H1 (cell line): Measurements from ENCODE around the gene OR10A6. TPM values are rescaled to one million over a fixed set of nuclear protein-coding genes. Genes with fewer than 3 reads are reported as not detected.

Experiments used
- CTCF ChIA-PET: fragments of 300-600 bp; sonication (Branson Sonifier 250); formaldehyde crosslinking; loops from one replicate; lab custom pipeline; 2021; ENCODE audit not compliant: partially characterized antibody; lab: Charles Lee
- POLR2A ChIA-PET: fragments of 300-600 bp; sonication (Branson Sonifier 250); formaldehyde crosslinking; loops from one replicate; lab custom pipeline; 2021; ENCODE audit warnings: inconsistent platforms; ENCODE audit not compliant: partially characterized antibody; lab: Charles Lee
- DNase-seq, 2 experiments: peaks; one replicate each; pipeline versions ENCODE4 v3.0.0 to v3.0.0-alpha.2; 2010 to 2022; ENCODE audit warnings: low spot score in 2 of 2, low read depth in 1 of 2, mixed read lengths in 1 of 2
- FAIRE-seq: peaks from 2 replicates; lab custom pipeline; 2011; peaks lifted over from hg19 to GRCh38; lab: Jason Lieb, UNC
- H2AFZ ChIP-seq: 2 replicates; pipeline ENCODE4 v1.8.1; 2012; ENCODE audit warnings: low read length, inconsistent platforms
- H2AK5ac ChIP-seq: 2 replicates; pipeline ENCODE4 v1.6.1; 2013; ENCODE audit warnings: low read depth, low read length
- H2BK120ac ChIP-seq: replicated peaks from 2 replicates; pipeline ENCODE3; 2013; ENCODE audit warnings: low read depth, low read length, inconsistent platforms
- H2BK12ac ChIP-seq: 2 replicates; pipeline ENCODE4 v1.6.1; 2013; ENCODE audit warnings: low read depth, low read length
- H2BK15ac ChIP-seq: 2 replicates; pipeline ENCODE4 v1.6.1; 2013; ENCODE audit warnings: low read length
- H2BK20ac ChIP-seq: 2 replicates; pipeline ENCODE4 v1.6.1; 2013; ENCODE audit warnings: low read length
- H2BK5ac ChIP-seq: 2 replicates; pipeline ENCODE4 v1.6.1; 2013; ENCODE audit warnings: low read depth, low read length
- H3K14ac ChIP-seq: 2 replicates; pipeline ENCODE4 v1.6.1; 2013; ENCODE audit warnings: inconsistent platforms; ENCODE audit not compliant: insufficient read length
- H3K18ac ChIP-seq: 2 replicates; pipeline ENCODE4 v1.6.1; 2013; ENCODE audit warnings: low read length; ENCODE audit errors: extremely low read depth
- H3K23ac ChIP-seq: 2 replicates; pipeline ENCODE4 v1.6.1; 2013; ENCODE audit warnings: inconsistent platforms; ENCODE audit not compliant: insufficient read length
- H3K23me2 ChIP-seq: 2 replicates; pipeline ENCODE4 v1.6.1; 2013; ENCODE audit warnings: low read depth, low read length
- H3K27ac ChIP-seq: 2 replicates; pipeline ENCODE4 v1.6.1; 2011; ENCODE audit warnings: low read depth, low read length, inconsistent platforms
- H3K27me3 ChIP-seq, 4 experiments: replicated peaks in 1 of 4; 1 replicate in 1 of 4; 2 replicates in 3 of 4; pipeline versions ENCODE4 v1.6.1 to v1.8.1; 2011 to 2013; ENCODE audit warnings: low read length in 3 of 4, mild to moderate bottlenecking in 3 of 4, inconsistent platforms in 2 of 4, mixed read lengths in 2 of 4, moderate library complexity in 1 of 4; ENCODE audit not compliant: control insufficient read depth in 3 of 4, insufficient read depth in 3 of 4; ENCODE audit errors: extremely low read depth in 1 of 4
- H3K36me3 ChIP-seq, 4 experiments: 2 replicates each; pipeline versions ENCODE4 v1.6.1 to v1.8.1; 2011 to 2013; ENCODE audit warnings: mild to moderate bottlenecking in 4 of 4, low read length in 3 of 4, moderate library complexity in 2 of 4, control low read depth in 1 of 4, inconsistent platforms in 1 of 4; ENCODE audit not compliant: insufficient read depth in 4 of 4, control insufficient read depth in 2 of 4
- H3K4ac ChIP-seq: replicated peaks from 2 replicates; pipeline ENCODE3; 2013; ENCODE audit warnings: low read length, low read depth, mixed read lengths, inconsistent platforms; ENCODE audit not compliant: insufficient read length
- H3K4me1 ChIP-seq, 4 experiments: replicated peaks in 1 of 4; 1 replicate in 1 of 4; 2 replicates in 3 of 4; pipeline versions ENCODE4 v1.6.1 to v1.8.1; 2011 to 2013; ENCODE audit warnings: low read length in 3 of 4, inconsistent platforms in 2 of 4, mixed read lengths in 1 of 4; ENCODE audit not compliant: insufficient read depth in 4 of 4, control insufficient read depth in 3 of 4
- H3K4me2 ChIP-seq, 2 experiments: 2 replicates each; pipeline versions ENCODE4 v1.6.1 to v1.8.1; 2011 to 2013; ENCODE audit warnings: low read depth in 2 of 2, low read length in 2 of 2, control low read depth in 1 of 2, inconsistent platforms in 1 of 2, mild to moderate bottlenecking in 1 of 2; ENCODE audit not compliant: insufficient read depth in 1 of 2
- H3K4me3 ChIP-seq, 4 experiments: fragments of 200-600, 300-600 bp in 1 of 4; sonication (generic), shearing (Covaris generic), sonication (Bioruptor Twin) in 1 of 4; 2 replicates each; pipeline versions ENCODE4 v1.5.1 to v1.8.1; 2011 to 2016; ENCODE audit warnings: low read length in 4 of 4, low read depth in 3 of 4, control low read depth in 2 of 4, inconsistent platforms in 2 of 4, mild to moderate bottlenecking in 2 of 4, mixed read lengths in 1 of 4, moderate library complexity in 1 of 4; ENCODE audit not compliant: insufficient read depth in 2 of 4; ENCODE audit errors: extremely low read depth in 1 of 4
- H3K56ac ChIP-seq: replicated peaks from 2 replicates; pipeline ENCODE3; 2013; ENCODE audit warnings: low read depth, mild to moderate bottlenecking, mixed read lengths, low read length, inconsistent platforms; ENCODE audit not compliant: insufficient read length
- H3K79me1 ChIP-seq: 2 replicates; pipeline ENCODE4 v1.6.1; 2013; ENCODE audit warnings: low read depth, low read length, control low read depth
- H3K79me2 ChIP-seq, 2 experiments: 2 replicates each; pipeline versions ENCODE4 v1.6.1 to v1.8.1; 2012 to 2013; ENCODE audit warnings: low read length in 2 of 2, mild to moderate bottlenecking in 2 of 2, inconsistent platforms in 1 of 2; ENCODE audit not compliant: insufficient read depth in 2 of 2, control insufficient read depth in 1 of 2
- H3K9ac ChIP-seq, 4 experiments: replicated peaks in 1 of 4; 1 replicate in 1 of 4; 2 replicates in 3 of 4; pipeline versions ENCODE4 v1.6.1 to v1.8.1; 2011 to 2013; ENCODE audit warnings: low read depth in 3 of 4, low read length in 3 of 4, control low read depth in 2 of 4, mild to moderate bottlenecking in 2 of 4, moderate library complexity in 2 of 4, inconsistent platforms in 1 of 4; ENCODE audit errors: extremely low read depth in 1 of 4
- H3K9me3 ChIP-seq, 2 experiments: 2 replicates each; pipeline versions ENCODE4 v1.6.1 to v1.8.1; 2012 to 2013; ENCODE audit warnings: mild to moderate bottlenecking in 2 of 2, moderate library complexity in 2 of 2, control low read depth in 1 of 2, inconsistent platforms in 1 of 2, low read depth in 1 of 2, low read length in 1 of 2, mixed read lengths in 1 of 2; ENCODE audit not compliant: insufficient read depth in 2 of 2
- H4K20me1 ChIP-seq, 2 experiments: replicated peaks in 1 of 2; 2 replicates each; pipeline versions ENCODE3 to v1.8.1; 2011 to 2013; ENCODE audit warnings: inconsistent platforms in 2 of 2, low read length in 2 of 2, mild to moderate bottlenecking in 1 of 2; ENCODE audit not compliant: insufficient read depth in 2 of 2, control insufficient read depth in 1 of 2
- H4K5ac ChIP-seq: 2 replicates; pipeline ENCODE4 v1.6.1; 2013; ENCODE audit warnings: low read length, low read depth, mixed read lengths, inconsistent platforms; ENCODE audit not compliant: insufficient read length
- H4K8ac ChIP-seq: 2 replicates; pipeline ENCODE4 v1.8.0; 2013; ENCODE audit warnings: mild to moderate bottlenecking, moderate library complexity, low read length, inconsistent platforms; ENCODE audit not compliant: insufficient read depth; ENCODE audit errors: extremely low read depth
- H4K91ac ChIP-seq: replicated peaks from 2 replicates; pipeline ENCODE3; 2013; ENCODE audit warnings: low read length, mixed read lengths, inconsistent platforms; ENCODE audit not compliant: insufficient read length
- BRCA1 ChIP-seq: IDR thresholded peaks from 2 replicates; pipeline ENCODE4 v1.6.1; 2012; ENCODE audit warnings: low read depth, low read length, improper control_type of control experiment
- CHD1 ChIP-seq: IDR thresholded peaks from 2 replicates; pipeline ENCODE4 v1.6.1; 2012; ENCODE audit warnings: low read depth, low read length, improper control_type of control experiment
- CREB1 ChIP-seq: IDR thresholded peaks from 2 replicates; pipeline ENCODE4 v1.6.1; 2012; ENCODE audit warnings: inconsistent platforms
- EGR1 ChIP-seq: IDR thresholded peaks from 2 replicates; pipeline ENCODE4 v1.6.1; 2011; ENCODE audit warnings: low read depth, low read length, borderline replicate concordance
- GABPA ChIP-seq: IDR thresholded peaks from 2 replicates; pipeline ENCODE4 v1.6.1; 2011; ENCODE audit warnings: mild to moderate bottlenecking, low read length, moderate library complexity, borderline replicate concordance; ENCODE audit not compliant: insufficient read depth
- GTF2F1 ChIP-seq: IDR thresholded peaks from 2 replicates; pipeline ENCODE4 v1.6.1; 2012; ENCODE audit warnings: low read depth, low read length, improper control_type of control experiment, borderline replicate concordance
- MAFK ChIP-seq: IDR thresholded peaks from 2 replicates; pipeline ENCODE4 v1.6.1; 2012; ENCODE audit warnings: low read depth, mild to moderate bottlenecking, improper control_type of control experiment, low read length
- POLR2A ChIP-seq, 2 experiments: IDR thresholded peaks; 1 replicate in 1 of 2; 2 replicates in 1 of 2; pipeline ENCODE4 v1.6.1; 2011; ENCODE audit warnings: low read depth in 2 of 2, low read length in 2 of 2, mild to moderate bottlenecking in 2 of 2; ENCODE audit errors: control extremely low read depth in 1 of 2
- RNF2 ChIP-seq: fragments of 200-900, 300-1000 bp; sonication (generic); IDR thresholded peaks from 2 replicates; pipeline ENCODE4 v1.7.1; 2016; ENCODE audit warnings: borderline replicate concordance, low read depth, mild to moderate bottlenecking, antibody characterized with exemption, low read length; ENCODE audit not compliant: poor library complexity, severe bottlenecking; ENCODE audit errors: missing control alignments
- RXRA ChIP-seq: IDR thresholded peaks from 2 replicates; pipeline ENCODE4 v1.6.1; 2011; ENCODE audit warnings: low read depth, mild to moderate bottlenecking, low read length, moderate library complexity; ENCODE audit not compliant: insufficient read depth
- SIN3A ChIP-seq, 2 experiments: IDR thresholded peaks in 1 of 2; conservative IDR thresholded peaks in 1 of 2; 2 replicates each; pipeline ENCODE4 v1.6.1; 2011 to 2012; ENCODE audit warnings: low read length in 2 of 2, improper control_type of control experiment in 1 of 2, low read depth in 1 of 2, mild to moderate bottlenecking in 1 of 2
- SRF ChIP-seq: IDR thresholded peaks from 2 replicates; pipeline ENCODE4 v1.6.1; 2011; ENCODE audit warnings: mild to moderate bottlenecking, low read depth, low read length, moderate library complexity
- TAF7 ChIP-seq: optimal IDR thresholded peaks from 2 replicates; pipeline ENCODE3; 2011; ENCODE audit warnings: low read depth, mild to moderate bottlenecking, inconsistent platforms, low read length, moderate library complexity, borderline replicate concordance
- TEAD4 ChIP-seq: IDR thresholded peaks from 2 replicates; pipeline ENCODE4 v1.6.1; 2012; ENCODE audit warnings: low read depth, low read length, inconsistent platforms, mixed read lengths
- WGBS, 2 experiments: shearing (Covaris generic) in 1 of 2; methylation state at CpG; one replicate each; pipeline versions ENCODE4 v1.1.6 to v1.1.7; 2013 to 2015; ENCODE audit warnings: low lambda C conversion rate in 2 of 2, mixed read lengths in 2 of 2, inconsistent platforms in 1 of 2, low coverage in 1 of 2, missing lambda C conversion rate in 1 of 2; ENCODE audit not compliant: insufficient replicate concordance in 2 of 2, insufficient coverage in 1 of 2, insufficient read length in 1 of 2; ENCODE audit errors: extremely low coverage in 1 of 2, missing lambda C conversion rate in 1 of 2; 5-methylcytosine and 5-hydroxymethylcytosine counted together
- polyA plus RNA-seq, 7 experiments: library from polyadenylated mRNA; depleted of rRNA in 3 of 7; stranded (reverse) in 5 of 7; unstranded in 2 of 7; fragments of >200 nt in 5 of 7; fragments of 200-250 nt in 2 of 7; gene quantifications; 1 replicate in 5 of 7; 2 replicates in 1 of 7; 4 replicates in 1 of 7; pipeline versions ENCODE4 v1.2.1 to v1.2.3, GENCODE V29; 2011 to 2013; ENCODE audit warnings: missing spikeins in 2 of 7, mixed read lengths in 2 of 7
- total RNA-seq: library from RNA; stranded (reverse); fragmentation: NEBNext Ultra II Directional; extraction: Animal tissue kit (Norgen Biotek cat#: 25700); gene quantifications from 2 replicates; pipeline ENCODE4 v1.2.1, GENCODE V29; 2021

OR10A6 gene
- total and polyA plus RNA-seq, 2 of the 8 experiments (the other 6 are each of a cell fraction or from before 2014, with no cell fraction given), result not detected

DNA sequence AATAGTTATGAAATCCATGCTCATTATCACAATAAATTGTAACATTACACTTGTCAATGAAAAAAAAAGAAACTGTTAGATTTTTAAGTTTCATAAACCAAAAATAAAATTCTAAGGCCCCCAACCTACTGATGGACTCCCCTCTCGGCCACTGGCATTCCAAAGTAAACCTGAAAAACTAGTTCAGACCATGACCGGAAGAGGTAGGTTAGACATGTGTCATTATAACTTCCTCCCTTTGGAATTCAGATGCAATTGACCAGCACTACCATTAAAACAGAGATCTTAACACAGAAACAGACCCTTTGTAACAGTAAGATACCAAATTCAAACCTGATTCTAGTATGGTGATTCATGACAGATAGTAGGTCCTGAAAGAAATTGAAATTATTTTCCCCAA, 12.9 kb downstream of the OR10A6 start:
- no peak overlapping the region for H2BK20ac ChIP-seq
- WGBS, 2 experiments, result 85% methylated on average over 2 of the region's 2 CpGs; no CpG with 5 or more reads in 1 of the 2 experiments
- H4K8ac ChIP-seq, result no peak overlapping the region
- no peaks in the 10 kb centered on the region for H3K4me1 ChIP-seq
- H3K18ac ChIP-seq, result no peak overlapping the region
- no peak overlapping the region for H3K4ac ChIP-seq
- DNase-seq (no peak), FAIRE-seq (no peak)
- CTCF ChIA-PET, result interaction anchor here (0.8 kb wide), 1 partner anchor 68 kb away, joined by 4 read pairs; the partner anchor contains the start of gene EIF3F
- H3K79me2 ChIP-seq, result no peaks in the 10 kb centered on the region
- no peaks in the 10 kb centered on the region for H3K79me1 ChIP-seq
- no peak overlapping the region for H3K56ac ChIP-seq
- H4K20me1 ChIP-seq, result no peaks in the 10 kb centered on the region
- H4K5ac ChIP-seq, result no peak overlapping the region
- no peak overlapping the region for H2BK5ac ChIP-seq
- no peak overlapping the region for H3K4me2 ChIP-seq
- no peak overlapping the region for H4K91ac ChIP-seq
- H3K36me3 ChIP-seq, result no peaks in the 10 kb centered on the region
- H3K4me3 ChIP-seq, result no peak overlapping the region
- no peak overlapping the region for H2BK15ac ChIP-seq
- H2AK5ac ChIP-seq, result no peak overlapping the region
- no peak overlapping the region for H2AFZ ChIP-seq
- H3K9me3 ChIP-seq, result 0 out of 4 replicates have a peak, but pooled peaks cover 0 to 3% of the 10 kb centered on the region in 2 experiments
- no peak overlapping the region for H3K23ac ChIP-seq
- H2BK12ac ChIP-seq, result no peak overlapping the region
- no peak overlapping the region for H3K9ac ChIP-seq
- H3K23me2 ChIP-seq, result no peaks in the 10 kb centered on the region
- no peak overlapping the region for H3K14ac ChIP-seq
- no peak overlapping the region for H3K27ac ChIP-seq
- H2BK120ac ChIP-seq, result no peak overlapping the region
- no peaks in the 10 kb centered on the region for H3K27me3 ChIP-seq
- POLR2A ChIA-PET, result interaction anchor here (0.6 to 1.0 kb wide), 4 partner anchors 8 to 81 kb away, joined by 3 read pairs; partner anchors contain the start of gene EIF3F
- TF ChIP-seq TAF7 (no peak), POLR2A (IDR thresholded peaks at IDR 0.05; ENCODE audit: control extremely low read depth in 1 of 2, low read depth in 2 of 2, low read length in 2 of 2) (no peak), TEAD4 (no peak), CHD1 (no peak), EGR1 (no peak), MAFK (no peak), SIN3A (conservative IDR thresholded peaks at IDR 0.05 in 1 of 2, IDR thresholded peaks at IDR 0.05 in 1 of 2; ENCODE audit: low read depth in 1 of 2, low read length in 2 of 2) (no peak), GTF2F1 (no peak), SRF (no peak), RXRA (no peak), BRCA1 (no peak), CREB1 (no peak), RNF2 (no peak), GABPA (no peak)
